Endodermal cell (in vitro differentiated cells): ENCODE measurements around the gene KRT16. TPM values are rescaled to one million over a fixed set of nuclear protein-coding genes. Genes with fewer than 3 reads are reported as not detected.

Experiments used
- DNase-seq: peaks from one replicate; pipeline ENCODE4 v3.0.0-alpha.2; 2017
- H3K27ac ChIP-seq: 2 replicates; pipeline ENCODE4 v1.5.1; 2013; ENCODE audit warnings: mild to moderate bottlenecking, low read depth, low read length, moderate library complexity
- H3K27me3 ChIP-seq: 2 replicates; pipeline ENCODE4 v1.6.1; 2013; ENCODE audit warnings: mild to moderate bottlenecking, low read length, moderate library complexity; ENCODE audit not compliant: insufficient read depth, control insufficient read depth, poor library complexity, severe bottlenecking
- H3K36me3 ChIP-seq: 2 replicates; pipeline ENCODE4 v1.7.0; 2013; ENCODE audit warnings: mild to moderate bottlenecking, low read length, moderate library complexity; ENCODE audit not compliant: control insufficient read depth, insufficient read depth
- H3K4me1 ChIP-seq: one replicate; pipeline ENCODE4 v1.7.0; 2013; ENCODE audit warnings: low read length; ENCODE audit not compliant: control insufficient read depth, insufficient read depth
- H3K4me3 ChIP-seq: 2 replicates; pipeline ENCODE4 v1.5.1; 2013; ENCODE audit warnings: mild to moderate bottlenecking, low read length, moderate library complexity
- H3K9ac ChIP-seq: 2 replicates; pipeline ENCODE4 v1.6.1; 2013; ENCODE audit warnings: mild to moderate bottlenecking, low read length, moderate library complexity; ENCODE audit not compliant: poor library complexity, severe bottlenecking; ENCODE audit errors: extremely low read depth
- H3K9me3 ChIP-seq: 2 replicates; pipeline ENCODE4 v1.6.1; 2013; ENCODE audit warnings: mild to moderate bottlenecking, low read length, moderate library complexity; ENCODE audit not compliant: control insufficient read depth
- H3K27ac Mint-ChIP-seq: 2 replicates; pipeline ENCODE4 v1.8.0; 2020; ENCODE audit warnings: mixed read lengths
- H3K27me3 Mint-ChIP-seq: 2 replicates; pipeline ENCODE4 v1.8.0; 2021; ENCODE audit warnings: mild to moderate bottlenecking, mixed read lengths; ENCODE audit not compliant: insufficient read depth
- H3K36me3 Mint-ChIP-seq: 2 replicates; pipeline ENCODE4 v1.8.0; 2020; ENCODE audit warnings: low read depth, mixed read lengths
- H3K4me1 Mint-ChIP-seq: 2 replicates; pipeline ENCODE4 v1.8.0; 2020; ENCODE audit warnings: mixed read lengths
- H3K4me3 Mint-ChIP-seq: 2 replicates; pipeline ENCODE4 v1.8.0; 2020; ENCODE audit warnings: mild to moderate bottlenecking, moderate library complexity, mixed read lengths
- H3K9me3 Mint-ChIP-seq: 2 replicates; pipeline ENCODE4 v1.8.0; 2020; ENCODE audit warnings: mild to moderate bottlenecking, mixed read lengths
- CTCF ChIP-seq: fragments of 200-600 bp; sonication (generic); conservative IDR thresholded peaks from 2 replicates; pipeline ENCODE4 v1.5.0; 2021; ENCODE audit warnings: antibody characterized with exemption, mild to moderate bottlenecking
- WGBS, 2 experiments: methylation state at CpG; one replicate each; pipeline versions ENCODE4 v1.1.5 to v1.1.7; 2013; ENCODE audit warnings: missing lambda C conversion rate in 2 of 2, mixed read lengths in 1 of 2; ENCODE audit not compliant: insufficient coverage in 1 of 2, insufficient read length in 1 of 2; 5-methylcytosine and 5-hydroxymethylcytosine counted together
- total RNA-seq, 2 donors: library from RNA; stranded (reverse); fragmentation: NEBNext Ultra II Directional in 1 of 2; extraction: Animal tissue kit (Norgen Biotek cat#: 25700) in 1 of 2; gene quantifications; 2 replicates in 1 of 2; 3 replicates in 1 of 2; pipeline ENCODE4 v1.2.1, GENCODE V29; 2021

Gene KRT16
- total RNA-seq, 2 donors from 2014 or later: not detected

GRCh38 chr17:41593306-41593981, 19.1 kb downstream of the KRT16 start:
- WGBS, 2 experiments: 79% methylated on average over 4 to 8 of the region's 8 CpGs
- H3K9me3 ChIP-seq: no peaks in the 10 kb centered on the region

GRCh38 chr17:41592601-41593305, 19.8 kb downstream of the KRT16 start:
- peak; percentile 51 for DNase-seq
- H3K4me1 Mint-ChIP-seq: no peaks in the 10 kb centered on the region

More at GRCh38 chr17:41593306-41593981, 19.1 kb downstream of the KRT16 start:
- Mint-ChIP-seq H3K4me1 (no peaks in the 10 kb centered on the region), H3K9me3 (no peaks in the 10 kb centered on the region), H3K27me3 (peaks cover 20% of the 10 kb centered on the region), H3K36me3 (no peaks in the 10 kb centered on the region), H3K4me3 (no peak overlapping the region), H3K27ac (no peak overlapping the region)
- Histone ChIP-seq H3K4me3 (no peak overlapping the region), H3K36me3 (no peaks in the 10 kb centered on the region), H3K9ac (no peak overlapping the region), H3K27me3 (no peaks in the 10 kb centered on the region), H3K27ac (no peak overlapping the region), H3K4me1 (no peaks in the 10 kb centered on the region)
- no peak for TF ChIP-seq CTCF
- peak; percentile 53 for DNase-seq

GRCh38 chr17:41589301-41589700, 23.3 kb downstream of the KRT16 start:
- Histone ChIP-seq H3K4me3 (no peak overlapping the region), H3K27me3 (no peaks in the 10 kb centered on the region), H3K9me3 (no peaks in the 10 kb centered on the region), H3K9ac (no peak overlapping the region), H3K4me1 (no peaks in the 10 kb centered on the region), H3K36me3 (no peaks in the 10 kb centered on the region), H3K27ac (no peak overlapping the region)
- Mint-ChIP-seq H3K27ac (no peak overlapping the region), H3K9me3 (no peaks in the 10 kb centered on the region), H3K4me3 (no peak overlapping the region), H3K27me3 (peaks cover 18% of the 10 kb centered on the region), H3K36me3 (no peaks in the 10 kb centered on the region), H3K4me1 (peaks cover 4% of the 10 kb centered on the region)
- TF ChIP-seq CTCF: no peak
- WGBS, 2 experiments: 71% methylated on average over 3 of the region's 3 CpGs; no CpG with 5 or more reads in 1 of the 2 experiments
- DNase-seq: no peak

More at GRCh38 chr17:41592601-41593305, 19.8 kb downstream of the KRT16 start:
- Histone ChIP-seq H3K9me3 (no peaks in the 10 kb centered on the region), H3K36me3 (no peaks in the 10 kb centered on the region), H3K4me3 (no peak overlapping the region), H3K4me1 (no peaks in the 10 kb centered on the region), H3K27ac (no peak overlapping the region), H3K9ac (no peak overlapping the region), H3K27me3 (no peaks in the 10 kb centered on the region)
- H3K36me3 Mint-ChIP-seq: no peaks in the 10 kb centered on the region
- no peak for TF ChIP-seq CTCF
- peaks cover 20% of the 10 kb centered on the region for H3K27me3 Mint-ChIP-seq
- WGBS, 2 experiments: 89 to 91% methylated on average over 9 to 12 of the region's 12 CpGs
- no peak overlapping the region for H3K27ac Mint-ChIP-seq
- no peak overlapping the region for H3K4me3 Mint-ChIP-seq
- no peaks in the 10 kb centered on the region for H3K9me3 Mint-ChIP-seq
